NCI-H526 (cell line): ENCODE results near the gene MADD.
A peak's percentile ranks its signal among the peaks of the same experiment; 100 is the strongest.
"Not testable (repeated sequence)": the region's sequence is repeated elsewhere in the genome, so short reads cannot be mapped to it uniquely, and the experiment has no call there.

Experiments used
- DNase-seq, 2 experiments: peaks; one replicate each; lab custom pipeline; 2025; lab: John Stamatoyannopoulos, UW

The MADD gene

DNA sequence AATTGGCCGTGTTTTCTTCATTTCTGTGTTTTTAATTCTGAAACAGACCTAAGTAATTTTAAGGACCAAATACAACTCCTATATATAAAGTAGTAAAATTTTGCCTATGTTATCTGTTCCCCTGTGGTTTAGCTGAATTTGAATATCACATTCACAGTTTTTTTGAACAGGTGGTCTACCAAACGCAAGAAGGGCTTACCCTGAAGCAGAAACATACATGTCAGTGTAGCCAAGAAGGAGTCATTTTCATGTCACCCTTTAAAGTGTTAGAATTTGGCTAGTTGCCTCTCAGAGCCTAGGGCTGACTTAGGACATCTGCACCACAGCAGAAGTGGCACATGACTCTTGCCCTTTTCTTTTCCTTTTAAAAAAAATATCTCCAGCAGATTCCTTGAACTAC lies 48.2 kb downstream of the MADD start:
- DNase-seq: no peak

- DNase-seq: no peak
These were observed 54.6 kb downstream of the MADD start for GRCh38 chr11:47324520-47324919.

GRCh38 chr11:47325271-47326041 lies 55.5 kb downstream of the MADD start:
- DNase-seq: no peak

GRCh38 chr11:47326198-47326597 lies 56.3 kb downstream of the MADD start:
- no peak for DNase-seq

DNA sequence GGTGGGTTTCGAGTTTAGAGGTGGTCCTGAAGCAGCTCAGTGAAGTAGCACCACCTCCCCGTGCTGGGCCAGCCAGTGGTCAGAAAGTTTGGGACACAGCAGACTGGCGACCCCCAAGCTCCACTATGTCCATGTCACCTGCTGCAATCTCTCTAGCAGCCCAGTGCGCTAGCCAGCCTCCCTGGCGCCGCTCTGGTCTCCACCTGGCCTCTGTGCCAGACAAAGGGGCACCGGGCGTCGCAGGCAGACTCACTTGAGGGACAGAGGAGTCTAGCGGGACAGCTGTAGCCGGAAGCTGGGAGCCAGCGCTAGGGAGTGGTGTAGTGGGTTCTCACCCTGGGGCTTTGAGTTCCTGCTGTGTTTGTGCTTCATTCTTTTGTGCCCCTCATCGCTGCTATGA lies 57.1 kb downstream of the MADD start:
- DNase-seq: no peak

DNA sequence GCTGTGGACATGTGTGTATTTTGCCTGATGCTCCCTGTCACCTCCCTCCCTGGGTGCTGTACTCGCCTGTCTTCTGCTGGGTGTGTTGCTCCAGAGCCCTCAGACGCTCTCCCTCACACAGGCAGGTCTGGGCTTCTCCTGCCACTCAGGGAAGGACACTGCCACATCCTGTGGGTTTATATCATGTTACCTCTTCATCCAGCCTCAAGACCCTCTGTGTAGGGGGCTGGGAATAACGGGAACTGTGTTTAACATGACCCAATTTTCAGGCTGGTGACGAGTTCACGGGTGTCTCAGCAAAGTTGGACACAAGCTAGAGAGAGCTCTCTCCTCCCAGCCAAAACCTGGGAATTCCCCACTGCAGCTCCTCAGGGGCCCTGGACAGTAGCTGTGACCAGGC lies 58.0 kb downstream of the MADD start:
- DNase-seq: no peak

- no peak for DNase-seq
These were observed 58.8 kb downstream of the MADD start for GRCh38 chr11:47328449-47329390.

GRCh38 chr11:47329431-47329986 lies 59.6 kb downstream of the MADD start:
- no peak for DNase-seq

DNA sequence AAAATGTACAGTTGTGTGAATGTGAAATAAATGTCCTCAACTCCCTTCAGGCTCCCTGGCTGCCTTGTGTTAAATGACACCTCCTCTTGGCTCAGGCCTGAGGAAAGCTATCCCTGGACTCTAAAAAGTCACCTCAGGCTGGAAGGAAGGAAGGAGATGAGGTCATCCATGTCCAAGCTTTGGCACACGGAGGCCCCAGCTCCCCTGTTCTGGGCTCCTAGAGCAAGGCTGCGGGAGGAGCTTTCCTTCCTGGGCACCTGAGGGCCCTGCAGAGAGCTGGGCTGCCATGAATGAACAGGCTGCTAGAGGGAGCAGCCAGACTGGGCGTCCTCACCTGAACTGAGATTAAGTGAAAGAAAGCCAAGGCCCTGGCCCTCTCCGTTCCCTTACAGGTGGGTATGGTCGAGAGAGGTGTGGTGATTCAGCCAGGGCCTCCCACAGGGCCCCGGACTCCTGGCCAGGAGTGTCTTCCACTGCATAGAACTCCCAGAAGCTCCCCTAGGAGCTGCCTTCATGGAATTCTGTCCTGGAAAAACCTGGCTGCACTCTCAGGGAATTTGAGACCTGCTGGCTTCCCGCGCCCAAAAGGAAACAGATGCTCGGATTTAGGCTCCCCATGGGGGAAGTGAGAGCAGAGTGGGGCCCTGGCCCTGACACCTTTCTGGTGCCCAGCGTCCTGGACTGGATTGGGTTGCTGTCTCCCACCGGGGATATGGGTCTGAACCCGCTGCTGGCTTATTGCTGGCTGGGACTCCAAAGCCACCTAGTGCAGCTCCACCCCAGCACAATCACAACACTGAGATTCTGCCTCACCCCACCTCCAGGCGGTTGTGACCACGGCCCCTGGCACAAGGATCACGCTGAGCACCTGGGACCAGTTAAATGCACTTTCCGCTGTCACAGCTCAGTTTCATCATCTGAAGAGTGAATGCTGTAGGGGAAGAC lies 60.3 kb downstream of the MADD start:
- DNase-seq: no peak

DNA sequence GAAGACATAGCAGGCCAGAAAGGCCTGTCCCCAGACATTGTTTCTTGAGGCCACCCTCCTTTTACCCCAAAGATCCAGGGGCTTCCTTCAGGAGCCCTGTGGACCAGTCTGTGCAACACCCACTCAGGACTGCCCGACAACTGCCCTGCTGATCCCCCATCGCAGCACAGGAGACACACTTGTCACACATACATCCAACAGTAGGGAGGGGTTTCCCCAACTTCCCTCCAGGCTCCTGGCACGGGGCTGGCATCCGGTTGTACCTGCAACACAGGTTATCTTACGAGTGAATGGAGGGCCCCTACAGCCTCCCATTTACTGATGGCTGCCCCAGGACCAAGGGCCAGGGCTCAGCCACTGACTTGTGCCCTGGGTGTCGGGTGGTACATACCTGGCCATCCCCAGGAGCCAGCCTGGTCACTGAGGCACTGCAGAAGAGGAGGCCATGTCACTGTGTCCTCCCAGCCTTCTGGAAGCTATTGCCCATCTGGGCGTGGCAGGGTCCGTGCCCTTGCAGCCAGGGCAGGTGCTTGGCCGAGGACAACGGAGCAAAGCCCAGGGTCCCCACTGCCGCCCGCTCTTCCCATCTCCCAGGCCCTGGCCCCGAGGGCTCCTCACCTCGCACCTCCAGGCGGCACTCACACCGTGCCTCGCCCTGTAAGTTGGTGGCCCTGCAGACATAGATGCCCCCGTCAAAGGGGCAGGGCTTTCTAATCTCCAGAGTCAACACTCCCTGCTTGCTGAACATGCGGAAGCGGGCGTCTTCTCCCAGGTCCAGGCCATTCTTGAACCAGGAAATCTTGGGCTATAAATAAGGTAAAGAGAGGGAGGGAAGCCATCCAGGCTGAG lies 61.7 kb downstream of the MADD start:
- DNase-seq: no peak

DNA sequence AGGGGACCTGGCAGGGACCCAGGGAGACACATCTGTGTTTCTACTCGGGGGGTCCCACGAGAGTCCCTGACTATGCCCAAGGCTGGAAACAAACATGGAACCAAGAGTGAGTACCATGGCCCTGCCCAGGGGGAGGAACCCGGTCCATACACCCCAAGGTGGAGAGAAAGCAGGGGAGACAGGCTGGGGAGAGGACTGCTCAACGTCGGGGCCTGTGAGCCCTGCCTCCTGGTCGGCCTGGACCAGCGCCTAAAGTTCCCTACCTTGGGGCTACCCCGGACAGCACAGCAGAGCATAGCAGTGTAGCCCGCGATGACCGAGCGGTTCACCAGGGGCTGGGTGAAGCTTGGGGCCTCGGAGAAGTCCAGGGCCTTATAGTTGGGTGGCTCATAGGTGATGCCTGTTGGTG lies 62.4 kb downstream of the MADD start:
- DNase-seq: no peak

- DNase-seq: no peak
These were observed 63.0 kb downstream of the MADD start for GRCh38 chr11:47332791-47333525.

GRCh38 chr11:47333526-47333845 lies 63.6 kb downstream of the MADD start:
- DNase-seq: no peak

DNA sequence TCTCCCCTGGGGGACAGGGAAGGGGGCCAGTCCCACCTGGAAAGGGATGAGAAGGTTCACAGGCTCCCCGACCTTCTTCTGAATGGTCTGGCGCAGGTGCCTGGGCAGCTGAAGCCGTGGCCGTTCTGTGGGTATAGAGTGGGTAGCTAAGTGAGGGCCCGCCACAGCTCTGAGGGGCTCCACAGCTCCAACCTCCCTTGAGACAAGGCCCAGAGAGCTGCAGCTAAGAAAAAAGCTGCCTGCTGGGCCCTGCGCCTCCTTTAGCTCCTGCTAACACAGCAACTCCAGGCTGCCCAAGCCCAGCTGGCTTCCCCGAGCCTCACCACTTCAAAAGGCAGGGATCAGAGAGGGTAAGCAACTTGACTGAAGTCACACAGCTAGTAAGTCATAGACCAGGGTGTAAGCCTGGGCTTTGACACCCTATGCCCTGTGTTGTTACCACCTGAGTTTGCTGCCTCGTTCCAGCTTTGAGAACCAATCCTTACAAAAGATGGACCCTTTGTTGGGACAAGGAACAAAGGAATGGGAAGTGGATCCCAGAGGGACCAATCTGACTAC lies 64.0 kb downstream of the MADD start:
- DNase-seq: no peak

DNA sequence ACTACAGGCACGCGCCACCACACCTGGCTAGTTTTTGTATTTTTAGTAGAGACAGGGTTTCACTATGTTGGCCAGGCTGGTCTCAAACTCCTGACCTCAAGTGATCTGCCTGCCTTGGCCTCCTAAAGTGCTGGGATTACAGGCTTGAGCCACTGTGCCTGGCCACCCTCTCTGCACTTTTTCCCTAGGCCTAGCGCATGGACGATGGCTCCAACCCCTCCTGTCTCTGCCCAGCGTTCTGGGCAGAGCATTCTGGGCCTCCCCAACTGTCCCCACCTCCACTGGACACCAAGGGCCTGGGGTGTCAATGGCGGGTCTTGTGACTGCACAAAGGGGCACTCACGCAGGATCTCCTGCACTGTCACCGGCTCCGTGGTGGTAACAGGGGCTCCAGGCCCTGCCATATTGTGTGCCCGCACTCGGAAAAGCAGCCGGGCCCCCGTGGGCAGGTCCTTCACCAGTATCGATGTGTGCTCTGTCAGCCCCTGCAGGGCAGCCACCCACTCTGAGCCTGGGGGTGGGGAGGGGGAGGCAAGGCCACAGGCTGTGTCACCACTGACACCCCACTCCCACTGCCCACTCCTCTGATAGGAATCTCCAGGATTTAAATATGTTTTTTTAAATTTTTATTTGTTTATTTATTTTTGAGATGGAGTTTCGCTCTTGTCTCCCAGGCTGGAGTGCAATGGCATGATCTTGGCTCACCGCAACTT lies 64.9 kb downstream of the MADD start:
- DNase-seq: not testable (repeated sequence)

DNA sequence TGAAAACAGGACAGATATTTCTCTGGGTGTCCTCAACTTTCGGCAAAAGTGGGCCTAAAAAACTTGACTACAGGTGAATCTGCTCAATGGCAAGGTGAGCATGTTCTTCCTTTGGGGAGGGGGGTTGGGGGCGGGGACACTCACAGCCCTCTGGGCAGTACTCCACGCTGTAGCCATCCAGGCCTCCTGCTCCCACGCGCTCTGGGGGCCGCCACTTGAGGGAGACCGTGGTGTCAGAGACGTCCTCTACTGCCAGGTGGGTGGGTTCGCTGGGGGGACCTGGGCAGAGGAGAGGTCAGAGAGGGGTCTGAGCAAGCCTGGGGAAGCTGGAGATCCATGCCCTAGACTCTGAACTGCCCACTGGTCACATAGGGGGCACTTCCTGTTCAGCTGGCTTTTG lies 65.8 kb downstream of the MADD start:
- DNase-seq: no peak

DNA sequence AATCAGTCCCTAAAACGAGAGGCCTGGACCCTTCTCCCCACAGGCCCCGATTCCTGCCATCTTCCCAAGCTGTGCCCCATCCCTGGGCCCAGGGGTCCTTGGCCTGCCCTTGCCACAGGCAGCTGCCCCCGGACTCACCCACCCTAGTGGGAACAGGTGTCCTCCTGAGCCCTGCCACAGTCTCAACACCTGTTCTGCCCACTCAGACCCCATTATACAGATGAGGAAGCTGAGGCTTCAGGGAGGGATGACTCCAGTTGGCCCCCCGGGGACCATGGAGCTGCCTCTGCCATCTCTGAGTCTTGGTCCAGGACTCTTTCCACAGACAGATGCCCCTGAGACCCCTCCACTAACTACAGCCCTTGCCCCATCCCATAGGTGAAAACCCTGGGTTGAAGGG lies 66.7 kb downstream of the MADD start:
- DNase-seq: no peak

- DNase-seq: peak; percentile 18 to 52
These were observed 67.4 kb downstream of the MADD start for GRCh38 chr11:47337229-47337924.
